Transverse colon (tissue), 4 donors: ENCODE data around the gene PKP2. TPM values are rescaled to one million over a fixed set of nuclear protein-coding genes. Genes with fewer than 3 reads are reported as not detected.
A peak's percentile ranks its signal among the peaks of the same experiment; 100 is the strongest.
"Not testable (repeated sequence)": the region's sequence is repeated elsewhere in the genome, so short reads cannot be mapped to it uniquely, and the experiment has no call there.

ENCODE experiments used
- DNase-seq: peaks from one replicate; pipeline ENCODE4 v3.0.0-alpha.2; 2019
- H3K27ac ChIP-seq, 4 donors: fragments of 200-600 bp; sonication (generic); 2 replicates each; pipeline ENCODE4 v1.5.1; 2016 to 2018; ENCODE audit warnings: inconsistent platforms in 4 of 4
- H3K27me3 ChIP-seq: fragments of 200-600 bp; sonication (generic); 2 replicates; pipeline ENCODE4 v1.5.1; 2017; ENCODE audit warnings: inconsistent platforms
- H3K36me3 ChIP-seq, 4 donors: fragments of 200-600 bp; sonication (generic); 2 replicates each; pipeline ENCODE4 v1.5.1; 2017 to 2019; ENCODE audit warnings: inconsistent platforms in 4 of 4
- H3K4me1 ChIP-seq, 4 donors: fragments of 200-600 bp; sonication (generic); 2 replicates each; pipeline ENCODE4 v1.5.1; 2017 to 2020; ENCODE audit warnings: inconsistent platforms in 4 of 4
- H3K4me3 ChIP-seq, 4 donors: fragments of 200-600 bp; sonication (generic); 1 replicate in 1 of 4; 2 replicates in 3 of 4; pipeline versions ENCODE4 v1.5.1 to v1.6.1; 2017 to 2019; ENCODE audit warnings: inconsistent platforms in 4 of 4
- H3K9me3 ChIP-seq, 2 donors: fragments of 200-600 bp; sonication (generic); 2 replicates each; pipeline ENCODE4 v1.5.1; 2017 to 2019; ENCODE audit warnings: inconsistent platforms in 2 of 2
- CTCF ChIP-seq, 5 experiments: fragments of 200-600 bp in 3 of 5; fragments of 450-650 bp in 2 of 5; sonication (generic) in 3 of 5; IDR thresholded peaks; 1 replicate in 2 of 5; 2 replicates in 3 of 5; pipeline ENCODE4 v1.5.1; 2016 to 2017; ENCODE audit warnings: antibody characterized with exemption in 5 of 5, inconsistent platforms in 3 of 5, mild to moderate bottlenecking in 2 of 5, moderate library complexity in 1 of 5
- EP300 ChIP-seq: sonication (generic); formaldehyde crosslinking; IDR thresholded peaks from one replicate; pipeline ENCODE4 v1.6.1; 2017; ENCODE audit warnings: antibody characterized with exemption, low read depth
- POLR2A ChIP-seq: fragments of 450-650 bp; IDR thresholded peaks from one replicate; pipeline ENCODE4 v1.6.1; 2016; ENCODE audit warnings: antibody characterized with exemption, mild to moderate bottlenecking, moderate library complexity
- POLR2AphosphoS5 ChIP-seq, 3 donors: sonication (generic); formaldehyde crosslinking; IDR thresholded peaks; one replicate each; pipeline ENCODE4 v1.6.1; 2016; ENCODE audit warnings: antibody characterized with exemption in 3 of 3
- WGBS, 2 donors: methylation state at CpG; one replicate each; pipeline ENCODE4 v1.1.5; 2018; ENCODE audit warnings: low coverage in 1 of 2; 5-methylcytosine and 5-hydroxymethylcytosine counted together
- in situ Hi-C, 4 donors: fragments of 200-750 bp; cut with MboI; loops; one replicate each; pipeline versions ENCODE4 v1.15.0 to v1.15.1; 2017; ENCODE audit warnings: low sequenced_read_pairs in 3 of 4, low pct_ligation_motif_present in 1 of 4, low pct_unique_long_range_greater_than_20kb in 1 of 4
- intact Hi-C: fragments of 100-400 bp; cut with DNase I; formaldehyde crosslinking; loops from one replicate; pipeline ENCODE4 v1.15.1; 2023; ENCODE audit warnings: low total_unique reads
- total RNA-seq, 4 donors: library from RNA; depleted of rRNA; stranded (reverse); fragments of >200 nt; gene quantifications; one replicate each; pipeline ENCODE4 v1.1.0, GENCODE V29; 2016

The PKP2 gene
- total RNA-seq, 4 donors from 2014 or later, result 92.0 to 253 (median 108) TPM

GRCh38 chr12:32894566-32894965 is 2.0 kb downstream of the PKP2 start:
- no peak for DNase-seq

GRCh38 chr12:32893458-32893857 is 3.1 kb downstream of the PKP2 start:
- intact Hi-C loops, result no loop called here
- H3K4me1 ChIP-seq, result peaks cover 0 to 49% (median 16%) of the 10 kb centered on the region in 4 donors
- TF ChIP-seq CTCF (IDR thresholded peaks at IDR 0.05), result no peak
- peak in 1 of 3 donors; percentile 12 for TF ChIP-seq POLR2AphosphoS5 (IDR thresholded peaks at IDR 0.05)
- TF ChIP-seq EP300, result no peak
- no peak for TF ChIP-seq POLR2A
- H3K36me3 ChIP-seq, result no peaks in the 10 kb centered on the region
- peak overlapping the region in 1 of 4 donors; percentile 63 for H3K4me3 ChIP-seq
- WGBS, 2 donors, result 5 to 19% methylated on average over 2 of the region's 2 CpGs
- DNase-seq, result no peak
- H3K27me3 ChIP-seq, result peaks cover 24% of the 10 kb centered on the region
- in situ Hi-C loops, result no loop called here
- H3K9me3 ChIP-seq, result no peaks in the 10 kb centered on the region
- H3K27ac ChIP-seq, result peak overlapping the region; percentile 87 to 94 (median 91)

More at GRCh38 chr12:32894566-32894965, 2.0 kb downstream of the PKP2 start:
- Histone ChIP-seq H3K36me3 (no peaks in the 10 kb centered on the region), H3K9me3 (no peaks in the 10 kb centered on the region), H3K27ac (peak overlapping the region; percentile 87 to 94 (median 91)), H3K4me1 (peaks cover 0 to 57% (median 16%) of the 10 kb centered on the region in 4 donors), H3K27me3 (peaks cover 24% of the 10 kb centered on the region), H3K4me3 (peak overlapping the region in 3 of 4 donors; percentile 58 to 82 (median 63))
- 14 to 45% methylated on average over 1 to 2 of the region's 2 CpGs for WGBS, 2 donors
- in situ Hi-C loops, result no loop called here
- TF ChIP-seq EP300 (no peak), CTCF (IDR thresholded peaks at IDR 0.05) (no peak), POLR2A (no peak), POLR2AphosphoS5 (IDR thresholded peaks at IDR 0.05) (no peak)
- intact Hi-C loops, result no loop called here

DNA sequence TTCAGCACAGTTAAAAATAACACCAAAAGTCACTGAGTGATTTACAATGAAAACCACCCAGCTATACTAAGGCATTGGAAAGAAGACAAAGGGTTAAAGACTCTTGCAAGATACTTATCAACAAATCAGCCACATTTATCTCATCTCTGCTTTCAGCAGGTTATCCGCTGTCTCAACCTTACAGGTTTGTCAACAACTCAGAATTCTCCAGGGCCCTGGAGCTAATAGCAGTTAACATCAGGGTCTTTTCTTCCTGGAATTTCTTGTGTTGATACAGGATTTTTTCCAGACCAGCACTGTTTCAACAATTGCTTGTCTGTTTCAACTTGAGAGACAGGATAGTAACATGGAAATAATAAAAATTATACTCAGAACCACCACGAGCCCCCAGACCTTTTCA is 3.5 kb downstream of the PKP2 start:
- 22 to 25% methylated on average over 2 of the region's 2 CpGs for WGBS, 2 donors
- peak overlapping the region in 1 of 4 donors; percentile 63 for H3K4me3 ChIP-seq
- intact Hi-C loops (no loop called here), in situ Hi-C loops (no loop called here)
- no peak for TF ChIP-seq CTCF (IDR thresholded peaks at IDR 0.05)
- TF ChIP-seq POLR2AphosphoS5 (IDR thresholded peaks at IDR 0.05), result no peak
- no peak for TF ChIP-seq EP300
- TF ChIP-seq POLR2A, result no peak
- no peaks in the 10 kb centered on the region for H3K36me3 ChIP-seq
- DNase-seq, result no peak
- peaks cover 24% of the 10 kb centered on the region for H3K27me3 ChIP-seq
- H3K4me1 ChIP-seq, result peaks cover 0 to 44% (median 14%) of the 10 kb centered on the region in 4 donors
- peak overlapping the region; percentile 87 to 94 (median 91) for H3K27ac ChIP-seq
- no peaks in the 10 kb centered on the region for H3K9me3 ChIP-seq

GRCh38 chr12:32892369-32892768 is 4.2 kb downstream of the PKP2 start:
- in situ Hi-C loops, DNase-seq, H3K9me3 ChIP-seq, H3K4me3 ChIP-seq, intact Hi-C loops, H3K36me3 ChIP-seq: not testable (repeated sequence)
- H3K4me1 ChIP-seq, result peaks cover 0 to 38% (median 10%) of the 10 kb centered on the region in 4 donors
- H3K27me3 ChIP-seq, result peaks cover 24% of the 10 kb centered on the region
- 18 to 54% methylated on average over 2 to 3 of the region's 3 CpGs for WGBS, 2 donors
- peak overlapping the region in 2 of 4 donors; percentile 29 to 39 for H3K27ac ChIP-seq

- Histone ChIP-seq H3K9me3 (no peaks in the 10 kb centered on the region), H3K4me1 (peaks cover 0 to 35% (median 8%) of the 10 kb centered on the region in 4 donors), H3K36me3 (no peaks in the 10 kb centered on the region), H3K4me3 (no peak overlapping the region), H3K27me3 (peaks cover 24% of the 10 kb centered on the region), H3K27ac (peak overlapping the region in 2 of 4 donors; percentile 29 to 39)
- in situ Hi-C loops (no loop called here), intact Hi-C loops (no loop called here)
- no peak for TF ChIP-seq EP300
- no peak for TF ChIP-seq POLR2AphosphoS5 (IDR thresholded peaks at IDR 0.05)
- TF ChIP-seq POLR2A, result no peak
- TF ChIP-seq CTCF (IDR thresholded peaks at IDR 0.05), result no peak
- 53 to 59% methylated on average over 5 of the region's 5 CpGs for WGBS, 2 donors
- DNase-seq, result no peak
Observed at GRCh38 chr12:32891956-32892355, 4.6 kb downstream of the PKP2 start.
